Suprapubic skin (tissue), 4 donors: Measurements from ENCODE around the gene ANK2. TPM values are rescaled to one million over a fixed set of nuclear protein-coding genes. Genes with fewer than 3 reads are reported as not detected.

ENCODE experiments used
- DNase-seq, 2 donors: peaks; one replicate each; pipeline ENCODE4 v3.0.0-alpha.2; 2019; ENCODE audit warnings: low spot score in 2 of 2
- H3K27ac ChIP-seq: fragments of 200-600 bp; sonication (generic); one replicate; pipeline ENCODE4 v1.5.1; 2019
- H3K27me3 ChIP-seq: fragments of 200-600 bp; sonication (generic); one replicate; pipeline ENCODE4 v1.5.1; 2019
- H3K36me3 ChIP-seq: fragments of 200-600 bp; sonication (generic); one replicate; pipeline ENCODE4 v1.5.1; 2019
- H3K4me1 ChIP-seq: fragments of 200-600 bp; sonication (generic); one replicate; pipeline ENCODE4 v1.5.1; 2019
- H3K4me3 ChIP-seq: fragments of 200-600 bp; sonication (generic); one replicate; pipeline ENCODE4 v1.5.1; 2019; ENCODE audit warnings: mild to moderate bottlenecking
- H3K9me3 ChIP-seq: fragments of 200-600 bp; sonication (generic); one replicate; pipeline ENCODE4 v1.5.1; 2019
- CTCF ChIP-seq, 2 donors: fragments of 200-600 bp in 1 of 2; fragments of 450-650 bp in 1 of 2; sonication (generic) in 1 of 2; IDR thresholded peaks; one replicate each; pipeline ENCODE4 v1.5.1; 2016 to 2019; ENCODE audit warnings: antibody characterized with exemption in 2 of 2, mild to moderate bottlenecking in 1 of 2, moderate library complexity in 1 of 2
- EP300 ChIP-seq: sonication (generic); formaldehyde crosslinking; IDR thresholded peaks from one replicate; pipeline ENCODE4 v1.6.1; 2017; ENCODE audit warnings: antibody characterized with exemption
- POLR2A ChIP-seq, 2 donors: fragments of 450-650 bp; IDR thresholded peaks; one replicate each; pipeline ENCODE4 v1.6.1; 2017; ENCODE audit warnings: antibody characterized with exemption in 2 of 2, mild to moderate bottlenecking in 2 of 2, moderate library complexity in 2 of 2
- POLR2AphosphoS5 ChIP-seq, 3 donors: sonication (generic); formaldehyde crosslinking; IDR thresholded peaks; one replicate each; pipeline ENCODE4 v1.6.1; 2017; ENCODE audit warnings: antibody characterized with exemption in 3 of 3
- WGBS: methylation state at CpG from one replicate; pipeline ENCODE4 v1.1.5; 2018; 5-methylcytosine and 5-hydroxymethylcytosine counted together
- total RNA-seq, 4 donors: library from RNA; depleted of rRNA; stranded (reverse); fragments of >200 nt; gene quantifications; one replicate each; pipeline ENCODE4 v1.1.0, GENCODE V29; 2016

Gene ANK2
- total RNA-seq, 4 donors from 2014 or later = 7.7 to 15.2 (median 11.2) TPM

- no peak overlapping the region for H3K27ac ChIP-seq
- no peak for TF ChIP-seq CTCF (IDR thresholded peaks at IDR 0.05)
- no peak for TF ChIP-seq POLR2AphosphoS5 (IDR thresholded peaks at IDR 0.05)
- TF ChIP-seq EP300 = no peak
- TF ChIP-seq POLR2A (IDR thresholded peaks at IDR 0.05) = no peak
- no peaks in the 10 kb centered on the region for H3K9me3 ChIP-seq
- 74% methylated on average over 2 of the region's 2 CpGs for WGBS
- no peaks in the 10 kb centered on the region for H3K36me3 ChIP-seq
- no peaks in the 10 kb centered on the region for H3K4me1 ChIP-seq
- no peak for DNase-seq
- no peaks in the 10 kb centered on the region for H3K27me3 ChIP-seq
- no peak overlapping the region for H3K4me3 ChIP-seq
These were observed 104.2 kb downstream of the ANK2 start for GRCh38 chr4:113153529-113154101.

GRCh38 chr4:113154281-113154680 is 104.8 kb downstream of the ANK2 start:
- no peaks in the 10 kb centered on the region for H3K9me3 ChIP-seq
- H3K4me3 ChIP-seq = no peak overlapping the region
- WGBS = 89% methylated on average over 1 of the region's 1 CpG
- H3K27me3 ChIP-seq = no peaks in the 10 kb centered on the region
- H3K27ac ChIP-seq = no peak overlapping the region
- H3K36me3 ChIP-seq = no peaks in the 10 kb centered on the region
- H3K4me1 ChIP-seq = no peaks in the 10 kb centered on the region
- no peak for DNase-seq
- no peak for TF ChIP-seq POLR2A (IDR thresholded peaks at IDR 0.05)
- no peak for TF ChIP-seq CTCF (IDR thresholded peaks at IDR 0.05)
- no peak for TF ChIP-seq POLR2AphosphoS5 (IDR thresholded peaks at IDR 0.05)
- TF ChIP-seq EP300 = no peak

GRCh38 chr4:113157086-113157857 is 107.8 kb downstream of the ANK2 start:
- TF ChIP-seq EP300 (no peak), CTCF (IDR thresholded peaks at IDR 0.05) (no peak), POLR2AphosphoS5 (IDR thresholded peaks at IDR 0.05) (no peak), POLR2A (IDR thresholded peaks at IDR 0.05) (no peak)
- Histone ChIP-seq H3K4me3 (no peak overlapping the region), H3K36me3 (no peaks in the 10 kb centered on the region), H3K4me1 (peaks cover 6% of the 10 kb centered on the region), H3K27ac (no peak overlapping the region), H3K9me3 (no peaks in the 10 kb centered on the region), H3K27me3 (no peaks in the 10 kb centered on the region)
- WGBS = 47% methylated on average over 3 of the region's 3 CpGs
- no peak for DNase-seq

GRCh38 chr4:113159942-113160545 is 110.6 kb downstream of the ANK2 start:
- H3K4me1 ChIP-seq = peaks cover 6% of the 10 kb centered on the region
- TF ChIP-seq CTCF (IDR thresholded peaks at IDR 0.05) = no peak
- TF ChIP-seq EP300 = no peak
- no peak for TF ChIP-seq POLR2AphosphoS5 (IDR thresholded peaks at IDR 0.05)
- TF ChIP-seq POLR2A (IDR thresholded peaks at IDR 0.05) = no peak
- no peaks in the 10 kb centered on the region for H3K9me3 ChIP-seq
- peak overlapping the region; percentile 54 for H3K27ac ChIP-seq
- 70% methylated on average over 3 of the region's 3 CpGs for WGBS
- H3K36me3 ChIP-seq = no peaks in the 10 kb centered on the region
- H3K27me3 ChIP-seq = no peaks in the 10 kb centered on the region
- DNase-seq = no peak
- H3K4me3 ChIP-seq = no peak overlapping the region

GRCh38 chr4:113160548-113160947 is 111.1 kb downstream of the ANK2 start:
- Histone ChIP-seq H3K36me3 (no peaks in the 10 kb centered on the region), H3K27me3 (no peaks in the 10 kb centered on the region), H3K9me3 (no peaks in the 10 kb centered on the region), H3K4me3 (no peak overlapping the region), H3K4me1 (peaks cover 6% of the 10 kb centered on the region), H3K27ac (peak overlapping the region; percentile 54)
- no peak for TF ChIP-seq POLR2AphosphoS5 (IDR thresholded peaks at IDR 0.05)
- no peak for TF ChIP-seq EP300
- no peak for TF ChIP-seq CTCF (IDR thresholded peaks at IDR 0.05)
- TF ChIP-seq POLR2A (IDR thresholded peaks at IDR 0.05) = no peak
- 92% methylated on average over 3 of the region's 3 CpGs for WGBS
- DNase-seq = no peak
